Neural cell (in vitro differentiated cells): ENCODE results near the gene FZD10. TPM values are rescaled to one million over a fixed set of nuclear protein-coding genes. Genes with fewer than 3 reads are reported as not detected.

Source experiments
- TAF1 ChIP-seq: IDR thresholded peaks from 2 replicates; pipeline ENCODE4 v1.6.1; 2012; ENCODE audit warnings: low read depth
- polyA plus RNA-seq: library from polyadenylated mRNA; depleted of rRNA; stranded (reverse); fragments of >200 nt; gene quantifications from 2 replicates; pipeline ENCODE4 v1.2.3, GENCODE V29; 2014

The FZD10 gene
- polyA plus RNA-seq, 1 donor from 2014 or later: not detected

GRCh38 chr12:130214686-130215395 is 52.6 kb downstream of the FZD10 start (continued):
- no peak for TF ChIP-seq TAF1

Other genes starting within 250 kb of the FZD10 start
- gene PIWIL1, start 175.4 kb downstream of the FZD10 start, polyA plus RNA-seq: not detected in 2 replicates